ENCODE data around the gene ZNF284. TPM values are rescaled to one million over a fixed set of nuclear protein-coding genes. Genes with fewer than 3 reads are reported as not detected.

ZNF284 gene
- total and polyA plus RNA-seq, 2 donors (not counting 1 experiment from before 2014, with no cell fraction given): 2.1 to 3.3 TPM

DNA sequence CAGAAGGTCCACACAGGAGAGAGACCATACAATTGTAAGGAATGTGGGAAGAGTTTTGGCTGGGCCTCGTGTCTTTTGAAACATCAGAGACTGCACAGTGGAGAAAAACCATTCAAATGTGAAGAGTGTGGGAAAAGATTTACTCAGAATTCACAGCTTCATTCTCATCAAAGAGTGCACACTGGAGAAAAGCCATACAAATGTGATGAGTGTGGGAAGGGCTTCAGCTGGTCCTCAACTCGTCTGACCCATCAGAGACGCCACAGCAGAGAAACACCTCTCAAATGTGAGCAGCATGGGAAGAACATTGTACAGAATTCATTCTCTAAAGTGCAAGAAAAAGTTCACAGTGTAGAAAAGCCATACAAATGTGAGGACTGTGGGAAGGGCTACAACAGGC, 35.8 kb downstream of the ZNF284 start:
- intact Hi-C loops (cut with micrococcal nuclease): no loop called here
- peaks cover 4 to 10% of the 10 kb centered on the region in 2 donors for H3K4me1 ChIP-seq (ENCODE audit: control insufficient read depth in 2 of 2, insufficient read depth in 2 of 2, low read length in 2 of 2)
- H3K27ac Mint-ChIP-seq: no peak overlapping the region
- H3K36me3 ChIP-seq (replicated peaks in 1 of 2; ENCODE audit: control extremely low read depth in 1 of 2, control insufficient read depth in 1 of 2, extremely low read depth in 1 of 2, insufficient read depth in 2 of 2, low read length in 1 of 2): peaks cover 19 to 33% of the 10 kb centered on the region in 2 experiments
- CTCF ChIA-PET: no interaction called here
- no peaks in the 10 kb centered on the region for H3K27me3 ChIP-seq (replicated peaks in 1 of 4; ENCODE audit: control extremely low read depth in 1 of 4, control insufficient read depth in 3 of 4, insufficient read depth in 4 of 4, low read length in 3 of 4)
- H3K4me3 Mint-ChIP-seq: no peak overlapping the region
- no peak overlapping the region for H3K4me3 ChIP-seq (ENCODE audit: control extremely low read depth in 1 of 5, extremely low read depth in 1 of 5, insufficient read depth in 1 of 5, low read depth in 2 of 5, low read length in 4 of 5)
- H3K9me3 Mint-ChIP-seq (ENCODE audit: insufficient read depth): peaks cover 23% of the 10 kb centered on the region
- no peak overlapping the region for H3K9ac ChIP-seq (ENCODE audit: low read length)
- H3K27ac ChIP-seq (ENCODE audit: low read length in 2 of 2): no peak overlapping the region
- H3K79me2 ChIP-seq (ENCODE audit: control insufficient read depth, insufficient read depth, low read length): no peaks in the 10 kb centered on the region
- H2AFZ ChIP-seq (ENCODE audit: insufficient read depth, low read depth, low read length, poor library complexity, severe bottlenecking): no peak overlapping the region
- H3K27me3 Mint-ChIP-seq: no peaks in the 10 kb centered on the region
- DNase-seq (no peak), ATAC-seq (ENCODE audit: low read depth) (no peak)
- H3K4me2 ChIP-seq (replicated peaks; ENCODE audit: low read depth, low read length, poor library complexity, severe bottlenecking): no peak overlapping the region
- POLR2A ChIA-PET: no interaction called here
- peaks cover 7% of the 10 kb centered on the region for H3K4me1 Mint-ChIP-seq
- no CpG with 5 or more reads among the region's 3 CpGs for WGBS (ENCODE audit: insufficient coverage)
- no peaks in the 10 kb centered on the region for H4K20me1 ChIP-seq (ENCODE audit: control insufficient read depth, insufficient read depth, low read length, poor library complexity, severe bottlenecking)
- no peak for TF ChIP-seq EZH2 (IDR thresholded peaks at IDR 0.05; ENCODE audit: borderline replicate concordance, insufficient read depth, low read depth, low read length, poor library complexity, severe bottlenecking)
- H3K9me3 ChIP-seq (ENCODE audit: control extremely low read depth in 1 of 3, control insufficient read depth in 2 of 3, insufficient read depth in 1 of 3, low read length in 2 of 3): peaks cover 17 to 52% (median 33%) of the 10 kb centered on the region in 3 donors

DNA sequence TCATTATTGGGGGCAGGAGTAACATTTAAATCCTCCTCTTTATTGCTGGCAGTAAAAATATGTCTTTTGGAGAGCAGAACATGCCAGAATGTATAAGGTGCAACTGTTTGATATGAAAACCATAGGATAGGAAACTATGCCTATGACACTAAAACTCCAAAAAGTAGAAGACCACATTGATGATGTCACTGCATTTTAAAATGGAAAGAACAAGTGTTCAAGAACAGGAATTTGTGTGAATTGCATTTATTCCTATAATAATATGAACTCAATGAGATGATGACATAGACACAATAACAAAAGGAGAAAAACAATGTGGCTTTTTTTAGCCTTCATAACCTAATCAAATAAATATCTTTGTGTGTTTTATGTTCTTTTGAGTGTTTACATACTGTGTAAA, 37.5 kb downstream of the ZNF284 start:
- POLR2A ChIA-PET: no interaction called here
- Histone ChIP-seq H2AFZ (ENCODE audit: insufficient read depth, low read depth, low read length, poor library complexity, severe bottlenecking) (no peak overlapping the region), H3K79me2 (ENCODE audit: control insufficient read depth, insufficient read depth, low read length) (no peaks in the 10 kb centered on the region), H3K9me3 (ENCODE audit: control extremely low read depth in 1 of 3, control insufficient read depth in 2 of 3, insufficient read depth in 1 of 3, low read length in 2 of 3) (peaks cover 15 to 50% (median 36%) of the 10 kb centered on the region in 3 donors), H3K4me2 (replicated peaks; ENCODE audit: low read depth, low read length, poor library complexity, severe bottlenecking) (no peak overlapping the region), H3K27me3 (replicated peaks in 1 of 4; ENCODE audit: control extremely low read depth in 1 of 4, control insufficient read depth in 3 of 4, insufficient read depth in 4 of 4, low read length in 3 of 4) (no peaks in the 10 kb centered on the region), H3K9ac (ENCODE audit: low read length) (no peak overlapping the region), H3K36me3 (replicated peaks in 1 of 2; ENCODE audit: control extremely low read depth in 1 of 2, control insufficient read depth in 1 of 2, extremely low read depth in 1 of 2, insufficient read depth in 2 of 2, low read length in 1 of 2) (peaks cover 15 to 16% of the 10 kb centered on the region in 2 experiments), H3K4me3 (ENCODE audit: control extremely low read depth in 1 of 5, extremely low read depth in 1 of 5, insufficient read depth in 1 of 5, low read depth in 2 of 5, low read length in 4 of 5) (no peak overlapping the region), H3K27ac (ENCODE audit: low read length in 2 of 2) (no peak overlapping the region), H3K4me1 (ENCODE audit: control insufficient read depth in 2 of 2, insufficient read depth in 2 of 2, low read length in 2 of 2) (peaks cover 9 to 19% of the 10 kb centered on the region in 2 donors), H4K20me1 (ENCODE audit: control insufficient read depth, insufficient read depth, low read length, poor library complexity, severe bottlenecking) (no peaks in the 10 kb centered on the region)
- TF ChIP-seq, protein P1, sequence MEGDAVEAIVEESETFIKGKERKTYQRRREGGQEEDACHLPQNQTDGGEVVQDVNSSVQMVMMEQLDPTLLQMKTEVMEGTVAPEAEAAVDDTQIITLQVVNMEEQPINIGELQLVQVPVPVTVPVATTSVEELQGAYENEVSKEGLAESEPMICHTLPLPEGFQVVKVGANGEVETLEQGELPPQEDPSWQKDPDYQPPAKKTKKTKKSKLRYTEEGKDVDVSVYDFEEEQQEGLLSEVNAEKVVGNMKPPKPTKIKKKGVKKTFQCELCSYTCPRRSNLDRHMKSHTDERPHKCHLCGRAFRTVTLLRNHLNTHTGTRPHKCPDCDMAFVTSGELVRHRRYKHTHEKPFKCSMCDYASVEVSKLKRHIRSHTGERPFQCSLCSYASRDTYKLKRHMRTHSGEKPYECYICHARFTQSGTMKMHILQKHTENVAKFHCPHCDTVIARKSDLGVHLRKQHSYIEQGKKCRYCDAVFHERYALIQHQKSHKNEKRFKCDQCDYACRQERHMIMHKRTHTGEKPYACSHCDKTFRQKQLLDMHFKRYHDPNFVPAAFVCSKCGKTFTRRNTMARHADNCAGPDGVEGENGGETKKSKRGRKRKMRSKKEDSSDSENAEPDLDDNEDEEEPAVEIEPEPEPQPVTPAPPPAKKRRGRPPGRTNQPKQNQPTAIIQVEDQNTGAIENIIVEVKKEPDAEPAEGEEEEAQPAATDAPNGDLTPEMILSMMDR (IDR thresholded peaks at IDR 0.05): no peak
- TF ChIP-seq EZH2 (IDR thresholded peaks at IDR 0.05; ENCODE audit: borderline replicate concordance, insufficient read depth, low read depth, low read length, poor library complexity, severe bottlenecking): no peak
- CTCF ChIA-PET: no interaction called here
- H3K9me3 Mint-ChIP-seq (ENCODE audit: insufficient read depth): peaks cover 17% of the 10 kb centered on the region
- H3K4me3 Mint-ChIP-seq: no peak overlapping the region
- H3K27me3 Mint-ChIP-seq: no peaks in the 10 kb centered on the region
- intact Hi-C loops (cut with micrococcal nuclease): no loop called here
- DNase-seq: no peak
- H3K27ac Mint-ChIP-seq: no peak overlapping the region
- no peak for ATAC-seq (ENCODE audit: low read depth)
- peaks cover 21% of the 10 kb centered on the region for H3K4me1 Mint-ChIP-seq
